Mammary epithelial cell (primary cell): ENCODE measurements around the gene SMC3.

Source experiments
- CTCF ChIP-seq, 2 donors: IDR thresholded peaks in 1 of 2; conservative IDR thresholded peaks in 1 of 2; 2 replicates each; pipeline ENCODE4 v1.5.1; 2011 to 2012; ENCODE audit warnings: inconsistent platforms in 2 of 2, low read length in 2 of 2, mild to moderate bottlenecking in 2 of 2, control low read depth in 1 of 2, low read depth in 1 of 2; ENCODE audit not compliant: insufficient read depth in 1 of 2; ENCODE audit errors: extremely low read depth in 1 of 2
- EZH2 ChIP-seq: IDR thresholded peaks from 2 replicates; pipeline ENCODE4 v1.6.1; 2012; ENCODE audit warnings: low read length, inconsistent platforms, borderline replicate concordance

GRCh38 chr10:110643653-110644597 lies 76.4 kb downstream of the SMC3 start, which contains the start of gene RBM20:
- TF ChIP-seq CTCF (conservative IDR thresholded peaks at IDR 0.05 in 1 of 2, IDR thresholded peaks at IDR 0.05 in 1 of 2; ENCODE audit: extremely low read depth in 1 of 2, insufficient read depth in 1 of 2, low read depth in 1 of 2, low read length in 2 of 2) (no peak), EZH2 (no peak)
